Neural cell (in vitro differentiated cells): ENCODE measurements around the gene CYTH3. TPM values are rescaled to one million over a fixed set of nuclear protein-coding genes. Genes with fewer than 3 reads are reported as not detected.

Source experiments
- H2AFZ ChIP-seq: fragments of 200-600, 300-800 bp; sonication (generic), shearing (Covaris generic); 2 replicates; pipeline ENCODE4 v1.6.0; 2014; ENCODE audit warnings: low read depth, mild to moderate bottlenecking, antibody characterized with exemption, low read length, moderate library complexity
- H3F3A ChIP-seq: fragments of 200-600 bp; shearing (Covaris generic); 2 replicates; pipeline ENCODE4 v1.6.1; 2016; ENCODE audit warnings: mild to moderate bottlenecking, moderate library complexity, mixed read lengths, antibody characterized with exemption, low read length; ENCODE audit not compliant: insufficient read depth, poor library complexity, severe bottlenecking
- H3K27ac ChIP-seq: fragments of 200-600, 300-800 bp; sonication (generic), shearing (Covaris generic); 2 replicates; pipeline ENCODE4 v1.5.1; 2014; ENCODE audit warnings: mild to moderate bottlenecking, low read length, moderate library complexity
- H3K27me3 ChIP-seq: fragments of 300-800, 200-600 bp; sonication (generic), shearing (Covaris generic); 2 replicates; pipeline ENCODE4 v1.6.0; 2014; ENCODE audit warnings: mild to moderate bottlenecking, low read depth, low read length, moderate library complexity; ENCODE audit not compliant: insufficient read depth
- H3K36me3 ChIP-seq: fragments of 300-800, 200-600 bp; sonication (generic), shearing (Covaris generic); 2 replicates; pipeline ENCODE4 v1.5.1; 2014; ENCODE audit warnings: mild to moderate bottlenecking, antibody characterized with exemption, low read length, moderate library complexity; ENCODE audit not compliant: insufficient read depth
- H3K4me2 ChIP-seq: fragments of 300-800, 200-600 bp; sonication (generic), shearing (Covaris generic); 2 replicates; pipeline ENCODE4 v1.6.0; 2014; ENCODE audit warnings: mild to moderate bottlenecking, low read length
- H3K4me3 ChIP-seq: fragments of 300-800, 200-600 bp; sonication (generic), shearing (Covaris generic); 2 replicates; pipeline ENCODE4 v1.5.1; 2014; ENCODE audit warnings: mild to moderate bottlenecking, low read length, moderate library complexity
- H3K79me2 ChIP-seq: fragments of 200-600 bp; shearing (Covaris generic); replicated peaks from 2 replicates; pipeline ENCODE4 v1.6.0; 2014; ENCODE audit warnings: mild to moderate bottlenecking, low read length, moderate library complexity; ENCODE audit not compliant: insufficient read depth
- H3K9ac ChIP-seq: fragments of 300-800, 200-600 bp; sonication (generic), shearing (Covaris generic); 2 replicates; pipeline ENCODE4 v1.6.1; 2016; ENCODE audit warnings: mild to moderate bottlenecking, low read length, mixed read lengths
- H3K9me2 ChIP-seq: fragments of 200-600 bp; shearing (Covaris generic); 2 replicates; pipeline ENCODE4 v1.6.1; 2016; ENCODE audit warnings: mild to moderate bottlenecking, low read length, mixed read lengths; ENCODE audit not compliant: insufficient read depth
- H3K9me3 ChIP-seq: fragments of 200-600, 300-800 bp; sonication (generic), shearing (Covaris generic); 2 replicates; pipeline ENCODE4 v1.6.1; 2016; ENCODE audit warnings: mild to moderate bottlenecking, mixed run types, low read length, moderate library complexity, mixed read lengths
- H4K20me1 ChIP-seq: fragments of 200-600 bp; shearing (Covaris generic); 2 replicates; pipeline ENCODE4 v1.6.1; 2016; ENCODE audit warnings: mild to moderate bottlenecking, mixed run types; ENCODE audit not compliant: insufficient read depth
- CTCF ChIP-seq: fragments of 450-650 bp; IDR thresholded peaks from 2 replicates; pipeline ENCODE4 v1.5.1; 2014; ENCODE audit warnings: antibody characterized with exemption, mild to moderate bottlenecking, moderate library complexity; ENCODE audit not compliant: poor library complexity, severe bottlenecking
- EP300 ChIP-seq: fragments of 450-650 bp; conservative IDR thresholded peaks from 2 replicates; pipeline ENCODE4 v1.6.1; 2014; ENCODE audit warnings: antibody characterized with exemption, mild to moderate bottlenecking, moderate library complexity; ENCODE audit not compliant: poor library complexity, severe bottlenecking
- EZH2 ChIP-seq: fragments of 200-600, 300-800 bp; shearing (Covaris generic), sonication (generic); IDR thresholded peaks from 2 replicates; pipeline ENCODE4 v1.6.1; 2014; ENCODE audit warnings: antibody characterized with exemption, low read length, borderline replicate concordance, mild to moderate bottlenecking; ENCODE audit not compliant: insufficient read depth, poor library complexity, severe bottlenecking
- MXI1 ChIP-seq: fragments of 450-650 bp; conservative IDR thresholded peaks from 2 replicates; pipeline ENCODE4 v1.6.1; 2014; ENCODE audit warnings: antibody characterized with exemption, mild to moderate bottlenecking; ENCODE audit not compliant: poor library complexity, severe bottlenecking
- REST ChIP-seq: IDR thresholded peaks from 2 replicates; pipeline ENCODE4 v1.6.1; 2012; ENCODE audit warnings: borderline replicate concordance
- SMC3 ChIP-seq: fragments of 450-650 bp; conservative IDR thresholded peaks from 2 replicates; pipeline ENCODE4 v1.6.1; 2014; ENCODE audit warnings: antibody characterized with exemption, mild to moderate bottlenecking, moderate library complexity; ENCODE audit not compliant: poor library complexity
- TAF1 ChIP-seq: IDR thresholded peaks from 2 replicates; pipeline ENCODE4 v1.6.1; 2012; ENCODE audit warnings: low read depth
- polyA plus RNA-seq: library from polyadenylated mRNA; depleted of rRNA; stranded (reverse); fragments of >200 nt; gene quantifications from 2 replicates; pipeline ENCODE4 v1.2.3, GENCODE V29; 2014

CYTH3 gene
- polyA plus RNA-seq, 1 donor from 2014 or later = 33.9 TPM

- Histone ChIP-seq H3K9me3 (no peaks in the 10 kb centered on the region), H3K9me2 (no peaks in the 10 kb centered on the region), H4K20me1 (no peaks in the 10 kb centered on the region), H3K79me2 (no peaks in the 10 kb centered on the region), H3K4me3 (no peak overlapping the region), H2AFZ (no peak overlapping the region), H3F3A (no peaks in the 10 kb centered on the region), H3K36me3 (no peaks in the 10 kb centered on the region), H3K4me2 (no peak overlapping the region), H3K27me3 (no peaks in the 10 kb centered on the region), H3K27ac (no peak overlapping the region), H3K9ac (no peak overlapping the region)
- TF ChIP-seq SMC3 (no peak), REST (no peak), CTCF (no peak), TAF1 (no peak), EZH2 (no peak), MXI1 (no peak)
These were observed 101.6 kb downstream of the CYTH3 start for GRCh38 chr7:6170571-6171531.

- Histone ChIP-seq H4K20me1 (no peaks in the 10 kb centered on the region), H3K36me3 (no peaks in the 10 kb centered on the region), H3K9me3 (no peaks in the 10 kb centered on the region), H2AFZ (no peak overlapping the region), H3F3A (no peaks in the 10 kb centered on the region), H3K79me2 (no peaks in the 10 kb centered on the region), H3K27ac (no peak overlapping the region), H3K4me2 (no peak overlapping the region), H3K4me3 (no peak overlapping the region), H3K27me3 (no peaks in the 10 kb centered on the region), H3K9ac (no peak overlapping the region), H3K9me2 (no peaks in the 10 kb centered on the region)
- no peak for TF ChIP-seq EP300
These were observed 102.5 kb downstream of the CYTH3 start for GRCh38 chr7:6169805-6170520.
